Loucy (cell line): ENCODE results near the gene PLA2G4D.

Experiments used
- H2AFZ ChIP-seq: fragments of 200-600 bp; sonication (generic); 2 replicates; pipeline ENCODE4 v1.6.0; 2016; ENCODE audit warnings: antibody characterized with exemption, mild to moderate bottlenecking, low read length, moderate library complexity
- H3F3A ChIP-seq: fragments of 200-600 bp; 2 replicates; pipeline ENCODE4 v1.6.0; 2016; ENCODE audit warnings: antibody characterized with exemption, low read depth, mild to moderate bottlenecking
- H3K27me3 ChIP-seq: fragments of 200-600 bp; sonication (generic); 2 replicates; pipeline ENCODE4 v1.6.1; 2014; ENCODE audit warnings: low read length, mild to moderate bottlenecking; ENCODE audit not compliant: insufficient read depth, poor library complexity, severe bottlenecking
- H3K36me3 ChIP-seq: fragments of 200-600 bp; sonication (generic); 2 replicates; pipeline ENCODE4 v1.6.1; 2016; ENCODE audit warnings: low read length; ENCODE audit not compliant: insufficient read depth
- H3K4me1 ChIP-seq: fragments of 200-600 bp; sonication (generic); 2 replicates; pipeline ENCODE4 v1.5.1; 2014; ENCODE audit warnings: low read length, mild to moderate bottlenecking; ENCODE audit not compliant: insufficient read depth, poor library complexity, severe bottlenecking
- H3K4me2 ChIP-seq: fragments of 200-600 bp; sonication (generic); 2 replicates; pipeline ENCODE4 v1.6.0; 2014; ENCODE audit warnings: antibody characterized with exemption, low read length, low read depth, mild to moderate bottlenecking; ENCODE audit not compliant: poor library complexity, severe bottlenecking
- H3K4me3 ChIP-seq: fragments of 200-600 bp; sonication (generic); 2 replicates; pipeline ENCODE4 v1.5.1; 2014; ENCODE audit warnings: low read length, mild to moderate bottlenecking, mixed read lengths; ENCODE audit not compliant: poor library complexity, severe bottlenecking
- H3K79me2 ChIP-seq: fragments of 200-600 bp; sonication (generic); 2 replicates; pipeline ENCODE4 v1.6.1; 2014; ENCODE audit warnings: low read length; ENCODE audit not compliant: insufficient read depth
- H3K9ac ChIP-seq: fragments of 200-600 bp; sonication (generic); 2 replicates; pipeline ENCODE4 v1.6.0; 2014; ENCODE audit warnings: mild to moderate bottlenecking, low read depth, low read length, moderate library complexity; ENCODE audit not compliant: poor library complexity, severe bottlenecking
- H3K9me2 ChIP-seq: fragments of 200-600 bp; sonication (generic); replicated peaks from 2 replicates; pipeline ENCODE4 v1.6.1; 2016; ENCODE audit warnings: low read depth, low read length, mixed read lengths
- H3K9me3 ChIP-seq: fragments of 200-600 bp; sonication (generic); 2 replicates; pipeline ENCODE4 v1.6.1; 2014; ENCODE audit warnings: mild to moderate bottlenecking, antibody characterized with exemption, low read length, low read depth; ENCODE audit not compliant: insufficient read depth
- H4K20me1 ChIP-seq: fragments of 200-600 bp; sonication (generic); 2 replicates; pipeline ENCODE4 v1.6.0; 2014; ENCODE audit warnings: antibody characterized with exemption, low read length, mild to moderate bottlenecking; ENCODE audit not compliant: insufficient read depth, poor library complexity, severe bottlenecking
- EZH2phosphoT487 ChIP-seq: fragments of 200-600 bp; IDR thresholded peaks from 2 replicates; pipeline ENCODE4 v1.6.1; 2018; ENCODE audit warnings: antibody characterized with exemption, mild to moderate bottlenecking, moderate library complexity, borderline replicate concordance
- TF ChIP-seq, protein P1 (sequence below): fragments of 200-600 bp; sonication (generic); conservative IDR thresholded peaks from 2 replicates; pipeline ENCODE4 v1.5.1; 2014; ENCODE audit warnings: mild to moderate bottlenecking, antibody characterized with exemption, low read length

The PLA2G4D gene

DNA sequence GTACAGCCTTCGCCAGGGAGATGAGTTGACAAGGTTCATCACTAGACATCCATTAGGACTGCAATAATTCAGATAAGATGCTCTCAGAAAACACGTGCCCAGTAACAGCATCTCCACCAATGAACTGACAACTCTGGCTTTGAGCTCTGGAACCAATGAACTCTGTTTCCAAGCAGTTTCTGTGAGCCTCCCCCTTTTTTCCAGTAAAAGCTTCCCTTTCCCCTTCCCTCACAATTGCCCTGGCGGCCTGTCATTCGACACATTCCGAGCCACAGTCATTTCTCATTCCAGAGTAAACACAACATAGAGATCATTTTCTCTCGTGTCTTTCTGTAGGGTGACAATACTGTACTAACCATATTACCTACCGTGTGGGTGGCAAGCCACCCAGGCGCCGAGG is 3.6 kb downstream of the PLA2G4D start:
- H3K9me3 ChIP-seq: no peaks in the 10 kb centered on the region
- H3K9me2 ChIP-seq: no peaks in the 10 kb centered on the region
- no peaks in the 10 kb centered on the region for H3K4me1 ChIP-seq
- no peak overlapping the region for H3K9ac ChIP-seq
- no peaks in the 10 kb centered on the region for H4K20me1 ChIP-seq
- no peaks in the 10 kb centered on the region for H3K27me3 ChIP-seq
- H3K36me3 ChIP-seq: no peaks in the 10 kb centered on the region
- no peak overlapping the region for H2AFZ ChIP-seq
- no peaks in the 10 kb centered on the region for H3F3A ChIP-seq
- no peaks in the 10 kb centered on the region for H3K79me2 ChIP-seq
- TF ChIP-seq, protein P1, sequence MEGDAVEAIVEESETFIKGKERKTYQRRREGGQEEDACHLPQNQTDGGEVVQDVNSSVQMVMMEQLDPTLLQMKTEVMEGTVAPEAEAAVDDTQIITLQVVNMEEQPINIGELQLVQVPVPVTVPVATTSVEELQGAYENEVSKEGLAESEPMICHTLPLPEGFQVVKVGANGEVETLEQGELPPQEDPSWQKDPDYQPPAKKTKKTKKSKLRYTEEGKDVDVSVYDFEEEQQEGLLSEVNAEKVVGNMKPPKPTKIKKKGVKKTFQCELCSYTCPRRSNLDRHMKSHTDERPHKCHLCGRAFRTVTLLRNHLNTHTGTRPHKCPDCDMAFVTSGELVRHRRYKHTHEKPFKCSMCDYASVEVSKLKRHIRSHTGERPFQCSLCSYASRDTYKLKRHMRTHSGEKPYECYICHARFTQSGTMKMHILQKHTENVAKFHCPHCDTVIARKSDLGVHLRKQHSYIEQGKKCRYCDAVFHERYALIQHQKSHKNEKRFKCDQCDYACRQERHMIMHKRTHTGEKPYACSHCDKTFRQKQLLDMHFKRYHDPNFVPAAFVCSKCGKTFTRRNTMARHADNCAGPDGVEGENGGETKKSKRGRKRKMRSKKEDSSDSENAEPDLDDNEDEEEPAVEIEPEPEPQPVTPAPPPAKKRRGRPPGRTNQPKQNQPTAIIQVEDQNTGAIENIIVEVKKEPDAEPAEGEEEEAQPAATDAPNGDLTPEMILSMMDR: no peak
- no peak for TF ChIP-seq EZH2phosphoT487
- no peak overlapping the region for H3K4me2 ChIP-seq
- H3K4me3 ChIP-seq: no peak overlapping the region

DNA sequence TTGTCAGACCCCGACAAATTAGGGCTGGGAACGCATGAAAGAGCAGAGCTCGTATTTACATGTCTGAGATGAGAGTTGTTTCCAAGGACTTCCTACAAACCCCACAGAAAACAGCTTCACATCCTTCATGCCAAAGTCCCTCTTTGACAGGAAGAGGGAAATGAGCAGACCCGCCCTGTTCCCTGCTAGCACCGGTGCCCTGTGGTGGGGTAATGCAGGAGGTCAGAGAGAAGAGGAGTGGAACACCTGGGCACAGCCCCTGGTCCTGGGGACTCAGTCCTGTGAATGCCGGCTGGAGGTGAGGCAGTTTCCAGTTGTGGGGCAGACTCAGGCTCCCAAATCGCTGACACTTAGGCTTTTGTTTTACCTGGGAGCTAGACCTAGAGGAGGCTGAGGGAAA is 4.0 kb downstream of the PLA2G4D start:
- Histone ChIP-seq H3F3A (no peaks in the 10 kb centered on the region), H3K79me2 (no peaks in the 10 kb centered on the region), H3K9ac (no peak overlapping the region), H3K27me3 (no peaks in the 10 kb centered on the region), H2AFZ (no peak overlapping the region), H3K4me3 (no peak overlapping the region), H3K36me3 (no peaks in the 10 kb centered on the region), H3K9me3 (no peaks in the 10 kb centered on the region), H3K9me2 (no peaks in the 10 kb centered on the region), H4K20me1 (no peaks in the 10 kb centered on the region), H3K4me1 (no peaks in the 10 kb centered on the region), H3K4me2 (no peak overlapping the region)
- TF ChIP-seq EZH2phosphoT487: no peak
- TF ChIP-seq, protein P1: no peak

DNA sequence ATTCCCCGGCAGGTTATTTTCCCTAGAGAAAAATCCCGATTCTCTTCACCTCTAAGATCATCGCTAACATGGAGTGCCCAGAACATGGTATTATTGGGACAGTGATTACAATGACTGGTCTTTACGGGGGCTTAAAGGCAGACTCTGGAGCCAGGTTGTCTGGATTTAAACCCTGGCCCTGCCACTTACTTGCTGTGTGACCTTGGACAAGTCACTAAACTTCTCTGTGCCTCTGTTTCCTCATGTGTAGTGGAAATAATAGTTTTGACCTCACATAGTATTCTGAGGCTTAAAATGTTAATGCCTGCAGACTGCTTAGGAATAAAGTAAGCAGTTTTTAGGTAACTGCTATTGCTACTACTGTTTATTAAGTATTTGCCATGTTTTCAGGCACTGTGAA is 4.4 kb downstream of the PLA2G4D start:
- no peaks in the 10 kb centered on the region for H3K4me1 ChIP-seq
- TF ChIP-seq, protein P1: no peak
- TF ChIP-seq EZH2phosphoT487: no peak

More for the DNA sequence above, 4.4 kb downstream of the PLA2G4D start:
- Histone ChIP-seq H3F3A (no peaks in the 10 kb centered on the region), H3K9me3 (no peaks in the 10 kb centered on the region), H2AFZ (no peak overlapping the region), H3K9me2 (no peaks in the 10 kb centered on the region), H3K4me3 (no peak overlapping the region), H3K27me3 (no peaks in the 10 kb centered on the region), H3K4me2 (no peak overlapping the region), H3K79me2 (no peaks in the 10 kb centered on the region), H3K36me3 (no peaks in the 10 kb centered on the region), H3K9ac (no peak overlapping the region), H4K20me1 (no peaks in the 10 kb centered on the region)
